Measurements from ENCODE around the gene IRF6. TPM values are rescaled to one million over a fixed set of nuclear protein-coding genes. Genes with fewer than 3 reads are reported as not detected.

IRF6 gene
- total and polyA plus RNA-seq, 2 of the 8 experiments (the other 6 are each of a cell fraction or from before 2014, with no cell fraction given): 9.6 to 13.4 TPM

- no peak within 1 kb of the TSS for H2BK120ac ChIP-seq (replicated peaks; ENCODE audit: low read depth, low read length)
- FAIRE-seq (peak; percentile 74), DNase-seq (ENCODE audit: low read depth in 1 of 2, low spot score in 2 of 2) (peak; percentile 95 to 100)
- peak within 1 kb of the TSS; percentile 89; the same call in 1 of the 2 replicates for H3K18ac ChIP-seq (ENCODE audit: extremely low read depth, low read length)
- H3K4me2 ChIP-seq (ENCODE audit: insufficient read depth in 1 of 2, low read depth in 2 of 2, low read length in 2 of 2): peak within 1 kb of the TSS; percentile 72 to 78
- H3K4ac ChIP-seq (replicated peaks; ENCODE audit: insufficient read length, low read depth, low read length): peak within 1 kb of the TSS; percentile 95
- H4K91ac ChIP-seq (replicated peaks; ENCODE audit: insufficient read length, low read length): peak within 1 kb of the TSS; percentile 61
- H3K79me2 ChIP-seq (ENCODE audit: control insufficient read depth in 1 of 2, insufficient read depth in 2 of 2, low read length in 2 of 2): peaks cover 0 to 6% of the 10 kb centered on the region in 2 experiments; a peak in 1 of 4 replicates
- peak within 1 kb of the TSS; percentile 80 for H2BK5ac ChIP-seq (ENCODE audit: low read depth, low read length)
- H3K9me3 ChIP-seq (ENCODE audit: insufficient read depth in 2 of 2, low read depth in 1 of 2, low read length in 1 of 2): no peaks in the 10 kb centered on the region
- WGBS, 2 experiments (ENCODE audit: extremely low coverage in 1 of 2, insufficient coverage in 1 of 2, insufficient read length in 1 of 2, insufficient replicate concordance in 2 of 2, low coverage in 1 of 2, low lambda C conversion rate in 2 of 2, missing lambda C conversion rate in 1 of 2): 5% methylated on average over 48 of the region's 48 CpGs; no CpG with 5 or more reads in 1 of the 2 experiments
- H4K5ac ChIP-seq (ENCODE audit: insufficient read length, low read depth, low read length): peak within 1 kb of the TSS; percentile 38
- H2AK5ac ChIP-seq (ENCODE audit: low read depth, low read length): peak within 1 kb of the TSS; percentile 24; the same call in 1 of the 2 replicates
- peak within 1 kb of the TSS; percentile 69 to 94 (median 78) for H3K4me3 ChIP-seq (ENCODE audit: extremely low read depth in 1 of 4, insufficient read depth in 2 of 4, low read depth in 3 of 4, low read length in 4 of 4)
- H3K27me3 ChIP-seq (replicated peaks in 1 of 4; ENCODE audit: control insufficient read depth in 3 of 4, extremely low read depth in 1 of 4, insufficient read depth in 3 of 4, low read length in 3 of 4): no peaks in the 10 kb centered on the region
- CTCF ChIA-PET (ENCODE audit: partially characterized antibody): interaction anchor here (0.7 to 1.3 kb wide), 3 partner anchors 13 to 38 kb away, joined by 3 to 4 read pairs (median 4); no protein-coding TSS in a partner anchor
- peaks cover 6% of the 10 kb centered on the region for H3K23me2 ChIP-seq (ENCODE audit: low read depth, low read length)
- POLR2A ChIA-PET (ENCODE audit: partially characterized antibody): interaction anchor here (0.7 to 2.6 kb wide), 5 partner anchors 11 to 468 kb away, joined by 3 to 20 read pairs (median 4); partner anchors contain the start of gene IRF6
- H3K36me3 ChIP-seq (ENCODE audit: control insufficient read depth in 2 of 4, insufficient read depth in 4 of 4, low read length in 3 of 4): peaks cover 0 to 8% (median 1%) of the 10 kb centered on the region in 4 experiments; a peak in 3 of 8 replicates
- no peaks in the 10 kb centered on the region for H4K20me1 ChIP-seq (replicated peaks in 1 of 2; ENCODE audit: control insufficient read depth in 1 of 2, insufficient read depth in 2 of 2, low read length in 2 of 2)
- no peak within 1 kb of the TSS; the same call in 1 of the 2 replicates for H2BK15ac ChIP-seq (ENCODE audit: low read length)
- H2BK12ac ChIP-seq (ENCODE audit: low read depth, low read length): no peak within 1 kb of the TSS
- H3K56ac ChIP-seq (replicated peaks; ENCODE audit: insufficient read length, low read depth, low read length): peak within 1 kb of the TSS; percentile 60
- peak within 1 kb of the TSS; percentile 96; the same call in 1 of the 2 replicates for H4K8ac ChIP-seq (ENCODE audit: extremely low read depth, insufficient read depth, low read length)
- no peaks in the 10 kb centered on the region; the same call in 1 of the 2 replicates for H3K79me1 ChIP-seq (ENCODE audit: low read depth, low read length)
- no peak within 1 kb of the TSS for H3K23ac ChIP-seq (ENCODE audit: insufficient read length)
- H2BK20ac ChIP-seq (ENCODE audit: low read length): no peak within 1 kb of the TSS
- peaks cover 0 to 6% (median 2%) of the 10 kb centered on the region in 4 experiments; a peak in 2 of 7 replicates for H3K4me1 ChIP-seq (replicated peaks in 1 of 4; ENCODE audit: control insufficient read depth in 3 of 4, insufficient read depth in 4 of 4, low read length in 3 of 4)
- H3K9ac ChIP-seq (replicated peaks in 1 of 4; ENCODE audit: extremely low read depth in 1 of 4, low read depth in 3 of 4, low read length in 3 of 4): peak within 1 kb of the TSS; percentile 57 to 94 (median 80)
- peak within 1 kb of the TSS; percentile 77 for H3K27ac ChIP-seq (ENCODE audit: low read depth, low read length)
- peak within 1 kb of the TSS; percentile 95 for H2AFZ ChIP-seq (ENCODE audit: low read length)
- H3K14ac ChIP-seq (ENCODE audit: insufficient read length): no peak within 1 kb of the TSS
- TF ChIP-seq GTF2F1 (IDR thresholded peaks at IDR 0.05; ENCODE audit: borderline replicate concordance, low read depth, low read length) (no peak), SAP30 (IDR thresholded peaks at IDR 0.05; ENCODE audit: insufficient read depth, insufficient replicate concordance, low read length) (no peak), RAD21 (IDR thresholded peaks at IDR 0.05 in 1 of 2, conservative IDR thresholded peaks at IDR 0.05 in 1 of 2; ENCODE audit: low read depth in 2 of 2, low read length in 2 of 2) (no peak; a peak in 1 of 4 replicates), POU5F1 (IDR thresholded peaks at IDR 0.05; ENCODE audit: low read depth, low read length) (no peak), CREB1 (IDR thresholded peaks at IDR 0.05) (peak; percentile 98), YY1 (IDR thresholded peaks at IDR 0.05; ENCODE audit: low read depth, low read length) (peak; percentile 73; the same call in 1 of the 2 replicates), EGR1 (IDR thresholded peaks at IDR 0.05; ENCODE audit: borderline replicate concordance, low read depth, low read length) (0 out of 2 replicates have a peak, but pooled peaks have one; percentile 14), PHF8 (conservative IDR thresholded peaks at IDR 0.05; ENCODE audit: low read depth, low read length) (peak; percentile 92), JUN (IDR thresholded peaks at IDR 0.05; ENCODE audit: low read depth, low read length) (peak; percentile 80)
These were observed 21.4 kb downstream of the IRF6 start, which contains the start of gene C1orf74 for GRCh38 chr1:209784265-209785169. Gene C1orf74 (minus strand): TSS chr1:209784559. CDS start chr1:209783634, 925 bp downstream.

Data from H1 (cell line).